Smooth muscle cell (in vitro differentiated cells): ENCODE results near the gene FRMD4A. TPM values are rescaled to one million over a fixed set of nuclear protein-coding genes. Genes with fewer than 3 reads are reported as not detected.
"Not testable (repeated sequence)": the region's sequence is repeated elsewhere in the genome, so short reads cannot be mapped to it uniquely, and the experiment has no call there.

Experiments
- DNase-seq: peaks from one replicate; lab custom pipeline; 2025; ENCODE audit not compliant: unreplicated experiment; lab: John Stamatoyannopoulos, UW
- H2AFZ ChIP-seq: fragments of 200-600 bp; sonication (generic); 2 replicates; pipeline ENCODE4 v1.6.0; 2016; ENCODE audit warnings: antibody characterized with exemption, low read depth, mild to moderate bottlenecking
- H3F3A ChIP-seq: fragments of 200-600 bp; sonication (generic); 2 replicates; pipeline ENCODE4 v1.6.0; 2017; ENCODE audit warnings: antibody characterized with exemption, low read depth
- H3K27ac ChIP-seq: fragments of 200-600 bp; sonication (generic); 2 replicates; pipeline ENCODE4 v1.5.1; 2016; ENCODE audit warnings: low read depth, mild to moderate bottlenecking
- H3K27me3 ChIP-seq: fragments of 200-600 bp; sonication (generic); 2 replicates; pipeline ENCODE4 v1.6.1; 2016; ENCODE audit warnings: low read depth, mild to moderate bottlenecking
- H3K36me3 ChIP-seq: fragments of 200-600 bp; sonication (generic); 2 replicates; pipeline ENCODE4 v1.5.1; 2016; ENCODE audit warnings: low read depth
- H3K4me1 ChIP-seq: fragments of 200-600 bp; sonication (generic); 2 replicates; pipeline ENCODE4 v1.5.1; 2016; ENCODE audit warnings: low read depth
- H3K4me2 ChIP-seq: fragments of 200-600 bp; sonication (generic); 2 replicates; pipeline ENCODE4 v1.6.0; 2016; ENCODE audit warnings: mild to moderate bottlenecking
- H3K4me3 ChIP-seq: fragments of 200-600 bp; sonication (generic); 2 replicates; pipeline ENCODE4 v1.5.1; 2016; ENCODE audit warnings: mild to moderate bottlenecking
- H3K79me2 ChIP-seq: fragments of 200-600 bp; sonication (generic); 2 replicates; pipeline ENCODE4 v1.6.0; 2016; ENCODE audit warnings: low read depth, mild to moderate bottlenecking
- H3K9ac ChIP-seq: fragments of 200-600 bp; sonication (generic); 2 replicates; pipeline ENCODE4 v1.6.0; 2016; ENCODE audit warnings: low read depth
- H3K9me3 ChIP-seq: fragments of 200-600 bp; sonication (generic); replicated peaks from 2 replicates; pipeline ENCODE4 v1.5.1; 2016; ENCODE audit warnings: low read depth
- H4K20me1 ChIP-seq: fragments of 200-600 bp; sonication (generic); 2 replicates; pipeline ENCODE4 v1.6.0; 2016; ENCODE audit warnings: low read depth
- CTCF ChIP-seq: fragments of 200-600 bp; sonication (generic); IDR thresholded peaks from 2 replicates; pipeline ENCODE4 v1.5.1; 2017; ENCODE audit warnings: borderline replicate concordance, mild to moderate bottlenecking, antibody characterized with exemption; ENCODE audit not compliant: insufficient read depth, poor library complexity, severe bottlenecking
- WGBS: methylation state at CpG from one replicate; pipeline ENCODE4 v1.1.7; 2016; ENCODE audit warnings: low lambda C conversion rate; 5-methylcytosine and 5-hydroxymethylcytosine counted together
- polyA plus RNA-seq: library from polyadenylated mRNA; unstranded; fragments of >200 nt; fragmentation: Nextera tagmentation; extraction: Ambion mirVana; gene quantifications from 2 replicates; pipeline ENCODE4 v1.2.1, GENCODE V29; 2016
- total RNA-seq: library from RNA; depleted of rRNA; stranded (reverse); fragments of >200 nt; gene quantifications from 2 replicates; pipeline ENCODE4 v1.2.3, GENCODE V29; 2014

Gene FRMD4A
- total and polyA plus RNA-seq, 2 experiments from 2014 or later, result 3.0 to 5.4 TPM

GRCh38 chr10:14208231-14208630, 122.5 kb downstream of the FRMD4A start:
- H2AFZ ChIP-seq, result no peak overlapping the region
- WGBS, result 91% methylated on average over 5 of the region's 5 CpGs
- peaks cover 16% of the 10 kb centered on the region for H3K27me3 ChIP-seq
- no peak for TF ChIP-seq CTCF
- H3K9me3 ChIP-seq, result no peaks in the 10 kb centered on the region
- H3K79me2 ChIP-seq, result no peaks in the 10 kb centered on the region
- H3K4me2 ChIP-seq, result no peak overlapping the region
- H3K27ac ChIP-seq, result no peak overlapping the region
- no peaks in the 10 kb centered on the region for H3K36me3 ChIP-seq
- no peak overlapping the region for H3K9ac ChIP-seq
- DNase-seq, result no peak
- H3K4me3 ChIP-seq, result no peak overlapping the region
- peaks cover 2% of the 10 kb centered on the region for H3F3A ChIP-seq
- H3K4me1 ChIP-seq, result no peaks in the 10 kb centered on the region
- no peaks in the 10 kb centered on the region for H4K20me1 ChIP-seq

- Histone ChIP-seq H3K36me3 (no peaks in the 10 kb centered on the region), H3K9me3 (no peaks in the 10 kb centered on the region), H3K4me3 (no peak overlapping the region), H3K27ac (no peak overlapping the region), H3K27me3 (peaks cover 10% of the 10 kb centered on the region), H2AFZ (no peak overlapping the region), H4K20me1 (no peaks in the 10 kb centered on the region), H3K79me2 (no peaks in the 10 kb centered on the region), H3K4me2 (no peak overlapping the region), H3K4me1 (no peaks in the 10 kb centered on the region), H3F3A (peaks cover 2% of the 10 kb centered on the region), H3K9ac (no peak overlapping the region)
- DNase-seq, result no peak
- TF ChIP-seq CTCF, result no peak
- WGBS, result 90% methylated on average over 4 of the region's 4 CpGs
These were observed 125.5 kb downstream of the FRMD4A start for GRCh38 chr10:14205233-14205632.

GRCh38 chr10:14200698-14201544, 129.8 kb downstream of the FRMD4A start:
- Histone ChIP-seq H3K4me1 (no peaks in the 10 kb centered on the region), H3K4me2 (no peak overlapping the region), H3F3A (peaks cover 2% of the 10 kb centered on the region), H3K27me3 (peaks cover 10% of the 10 kb centered on the region), H3K4me3 (no peak overlapping the region), H3K36me3 (no peaks in the 10 kb centered on the region), H3K79me2 (no peaks in the 10 kb centered on the region), H4K20me1 (no peaks in the 10 kb centered on the region), H3K27ac (no peak overlapping the region), H3K9ac (no peak overlapping the region), H3K9me3 (no peaks in the 10 kb centered on the region), H2AFZ (no peak overlapping the region)
- DNase-seq, result no peak
- 71% methylated on average over 16 of the region's 16 CpGs for WGBS
- peak; percentile 28 for TF ChIP-seq CTCF

GRCh38 chr10:14199098-14199497, 131.6 kb downstream of the FRMD4A start:
- H3K36me3 ChIP-seq, H3K79me2 ChIP-seq, H2AFZ ChIP-seq, H3K4me3 ChIP-seq, H3K9ac ChIP-seq, H3F3A ChIP-seq, H3K4me2 ChIP-seq, DNase-seq, H3K9me3 ChIP-seq, H3K4me1 ChIP-seq, H3K27ac ChIP-seq, H4K20me1 ChIP-seq: not testable (repeated sequence)
- H3K27me3 ChIP-seq, result peaks cover 19% of the 10 kb centered on the region
- WGBS, result 95% methylated on average over 4 of the region's 4 CpGs
